IPS-11a (cell line): Measurements from ENCODE around the gene ATP5PD.

Experiments used
- H3K4me3 ChIP-seq: one replicate; pipeline ENCODE4 v1.5.1; 2013; ENCODE audit warnings: low read depth, low read length, control low read depth

Gene ATP5PD

GRCh38 chr17:75046407-75047289 is at the start of gene ATP5PD, which contains the start of gene KCTD2:
TSS of gene ATP5PD (minus strand) at chr17:75046969. CDS start at chr17:75042650, 4,319 bp downstream.
TSS of gene KCTD2 (plus strand) at chr17:75047225. CDS start at chr17:75047251, 26 bp downstream.
- peak within 1 kb of the TSS; percentile 98 for H3K4me3 ChIP-seq

- no peak overlapping the region for H3K4me3 ChIP-seq
Observed at GRCh38 chr17:75096082-75096625, 49.4 kb upstream of the ATP5PD start.

- H3K4me3 ChIP-seq = no peak overlapping the region
Observed at GRCh38 chr17:75094871-75095399, 48.2 kb upstream of the ATP5PD start.

- H3K4me3 ChIP-seq = no peak overlapping the region
Observed at GRCh38 chr17:75093548-75094158, 46.9 kb upstream of the ATP5PD start.

- H3K4me3 ChIP-seq = no peak overlapping the region
Observed at GRCh38 chr17:75091855-75092327, 45.1 kb upstream of the ATP5PD start.

GRCh38 chr17:75090871-75091854 is 44.4 kb upstream of the ATP5PD start:
- H3K4me3 ChIP-seq = no peak overlapping the region

- peak overlapping the region; percentile 55 for H3K4me3 ChIP-seq
Observed at GRCh38 chr17:75088465-75089417, 42.0 kb upstream of the ATP5PD start.

- H3K4me3 ChIP-seq = peak within 1 kb of the TSS; percentile 55
Observed at GRCh38 chr17:75087558-75088453, 41.0 kb upstream of the ATP5PD start, which contains the start of gene SLC16A5. TSS of gene SLC16A5 (plus strand) at chr17:75087954. CDS start at chr17:75093637, 5,683 bp downstream.

- H3K4me3 ChIP-seq = peak overlapping the region; percentile 55
Observed at GRCh38 chr17:75087182-75087557, 40.4 kb upstream of the ATP5PD start.

- no peak overlapping the region for H3K4me3 ChIP-seq
Observed at GRCh38 chr17:75086496-75087181, 39.9 kb upstream of the ATP5PD start.

GRCh38 chr17:75084039-75084660 is 37.4 kb upstream of the ATP5PD start:
- H3K4me3 ChIP-seq = no peak overlapping the region

- H3K4me3 ChIP-seq = no peak overlapping the region
Observed at GRCh38 chr17:75082683-75083082, 35.9 kb upstream of the ATP5PD start.

GRCh38 chr17:75081611-75082540 is 35.1 kb upstream of the ATP5PD start:
- no peak overlapping the region for H3K4me3 ChIP-seq

GRCh38 chr17:75079023-75079373 is 32.2 kb upstream of the ATP5PD start:
- H3K4me3 ChIP-seq = no peak overlapping the region

GRCh38 chr17:75078284-75079022 is 31.7 kb upstream of the ATP5PD start:
- H3K4me3 ChIP-seq = no peak overlapping the region
